Muscle of leg (tissue), 11 donors: Measurements from ENCODE around the gene FADS2. TPM values are rescaled to one million over a fixed set of nuclear protein-coding genes. Genes with fewer than 3 reads are reported as not detected.

ENCODE experiments used
- DNase-seq: peaks from one replicate; pipeline ENCODE4 v3.0.0; 2013
- H3K27ac ChIP-seq: one replicate; pipeline ENCODE4 v1.5.1; 2013; ENCODE audit warnings: mild to moderate bottlenecking, low read length, control low read depth
- H3K27me3 ChIP-seq: one replicate; pipeline ENCODE4 v1.6.1; 2013; ENCODE audit warnings: low read length; ENCODE audit not compliant: control insufficient read depth, insufficient read depth
- H3K36me3 ChIP-seq: one replicate; pipeline ENCODE4 v1.6.1; 2013; ENCODE audit warnings: low read length; ENCODE audit not compliant: control insufficient read depth, insufficient read depth
- H3K4me1 ChIP-seq: one replicate; pipeline ENCODE4 v1.6.1; 2013; ENCODE audit warnings: low read length; ENCODE audit not compliant: control insufficient read depth, insufficient read depth
- H3K4me3 ChIP-seq: one replicate; pipeline ENCODE4 v1.5.1; 2013; ENCODE audit warnings: low read length, control low read depth
- H3K9me3 ChIP-seq: replicated peaks from 2 replicates; pipeline ENCODE4 v1.6.1; 2013; ENCODE audit warnings: low read depth, low read length; ENCODE audit not compliant: control insufficient read depth
- WGBS: methylation state at CpG from one replicate; pipeline ENCODE4 v1.1.5; 2013; ENCODE audit warnings: missing lambda C conversion rate; ENCODE audit not compliant: insufficient coverage; 5-methylcytosine and 5-hydroxymethylcytosine counted together
- polyA plus RNA-seq, 8 donors: library from polyadenylated mRNA; unstranded; fragments of 120-200 nt; gene quantifications; one replicate each; pipeline versions ENCODE4 v1.2.1 to v1.2.3, GENCODE V29; 2013; ENCODE audit warnings: inconsistent platforms in 1 of 8, low replicate concordance in 1 of 8; ENCODE audit not compliant: insufficient read length in 8 of 8, insufficient read depth in 1 of 8
- total RNA-seq: library from RNA; stranded (reverse); fragments of 120-200 nt; gene quantifications from one replicate; pipeline ENCODE4 v1.2.4, GENCODE V29; 2013

The FADS2 gene
- total and polyA plus RNA-seq, 9 donors, result 46.1 to 130 (median 91.4) TPM

DNA sequence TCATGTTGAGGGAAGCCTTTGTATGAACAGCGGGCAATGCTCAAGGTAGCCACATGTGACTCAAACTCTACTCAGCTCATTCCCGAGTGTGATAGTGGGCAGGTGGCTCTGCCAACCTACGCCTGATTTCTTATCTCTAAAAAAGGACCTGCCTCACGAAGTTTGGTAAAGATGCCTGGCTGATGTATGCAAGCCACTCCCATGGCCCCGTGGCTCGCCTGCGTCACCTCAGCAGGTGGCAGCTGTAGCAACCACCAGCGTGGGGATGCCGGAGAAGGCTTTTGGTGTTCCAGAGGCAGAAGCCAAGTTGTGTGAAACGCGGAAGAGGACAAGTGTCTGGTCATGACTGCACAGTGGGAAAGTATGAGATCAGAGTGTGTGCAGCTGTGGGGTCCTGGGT is 5.4 kb downstream of the FADS2 start:
- peaks cover 16% of the 10 kb centered on the region for H3K36me3 ChIP-seq
- H3K4me1 ChIP-seq, result peaks cover 59% of the 10 kb centered on the region
- peak overlapping the region; percentile 31 for H3K27ac ChIP-seq
- H3K27me3 ChIP-seq, result no peaks in the 10 kb centered on the region
- H3K4me3 ChIP-seq, result no peak overlapping the region
- 54% methylated on average over 10 of the region's 11 CpGs for WGBS
- H3K9me3 ChIP-seq, result no peaks in the 10 kb centered on the region
- DNase-seq, result no peak

DNA sequence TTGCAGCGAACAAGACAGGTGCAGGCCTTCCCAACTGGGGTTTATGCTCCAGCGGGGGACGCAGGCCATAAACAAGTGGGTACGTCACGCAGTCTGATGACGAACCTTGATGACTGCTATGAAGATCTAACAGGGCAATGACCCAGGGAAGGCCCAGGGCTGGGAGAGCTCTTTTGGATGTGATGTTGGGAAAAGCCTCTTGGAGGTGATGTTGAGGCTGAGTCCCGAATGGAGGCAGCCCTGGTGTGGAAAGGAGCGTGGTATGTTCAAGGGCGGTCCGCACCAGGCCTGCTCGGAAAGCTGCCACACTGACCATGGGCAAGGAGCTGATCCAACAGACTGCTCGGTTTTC is 5.8 kb downstream of the FADS2 start:
- Histone ChIP-seq H3K36me3 (peaks cover 21% of the 10 kb centered on the region), H3K9me3 (no peaks in the 10 kb centered on the region), H3K4me1 (peaks cover 54% of the 10 kb centered on the region), H3K4me3 (no peak overlapping the region), H3K27ac (peak overlapping the region; percentile 79), H3K27me3 (no peaks in the 10 kb centered on the region)
- WGBS, result 66% methylated on average over 12 of the region's 12 CpGs
- peak; percentile 45 for DNase-seq

DNA sequence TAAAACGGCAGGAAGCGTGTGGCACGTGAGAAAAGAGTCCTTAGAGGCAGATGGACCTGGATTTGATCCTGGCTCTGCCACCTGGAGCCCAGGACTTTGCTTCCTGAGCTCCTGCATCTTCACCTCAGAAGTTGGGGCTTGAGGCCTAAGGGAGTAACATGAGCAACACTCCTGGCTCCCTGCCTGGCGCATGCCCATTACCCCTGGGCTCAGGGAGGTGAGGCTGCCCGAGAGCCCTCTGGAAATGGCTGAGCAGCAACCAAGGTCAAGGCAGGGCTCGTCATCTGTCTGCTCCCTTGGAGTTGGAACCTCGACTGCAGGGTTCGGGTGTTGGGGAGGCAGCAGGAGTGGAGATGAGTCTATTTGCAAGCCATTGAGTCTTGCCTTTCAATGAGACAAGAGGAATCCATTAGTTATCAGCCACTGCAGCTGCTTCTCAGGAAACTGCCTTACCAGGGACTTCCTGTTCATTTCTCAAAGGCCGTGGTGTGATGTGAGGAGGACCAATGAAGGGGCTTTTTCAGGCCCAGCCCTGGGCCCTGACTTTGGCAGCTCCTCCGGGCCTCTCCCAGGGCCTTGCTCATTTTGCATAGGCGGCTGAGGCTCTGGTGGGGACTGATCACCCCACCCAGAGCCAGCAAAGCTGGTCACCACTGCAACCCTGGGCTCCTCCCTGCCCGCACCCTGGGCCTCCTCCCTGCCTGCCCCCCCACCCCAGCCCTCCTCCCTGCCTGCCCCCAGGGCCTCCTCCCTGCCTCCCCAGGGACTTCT is 6.4 kb downstream of the FADS2 start:
- peaks cover 23% of the 10 kb centered on the region for H3K36me3 ChIP-seq
- no peaks in the 10 kb centered on the region for H3K27me3 ChIP-seq
- DNase-seq, result peak; percentile 91
- 41% methylated on average over 9 of the region's 12 CpGs for WGBS
- H3K9me3 ChIP-seq, result no peaks in the 10 kb centered on the region
- H3K4me1 ChIP-seq, result peaks cover 49% of the 10 kb centered on the region
- H3K27ac ChIP-seq, result peak overlapping the region; percentile 79
- H3K4me3 ChIP-seq, result no peak overlapping the region

DNA sequence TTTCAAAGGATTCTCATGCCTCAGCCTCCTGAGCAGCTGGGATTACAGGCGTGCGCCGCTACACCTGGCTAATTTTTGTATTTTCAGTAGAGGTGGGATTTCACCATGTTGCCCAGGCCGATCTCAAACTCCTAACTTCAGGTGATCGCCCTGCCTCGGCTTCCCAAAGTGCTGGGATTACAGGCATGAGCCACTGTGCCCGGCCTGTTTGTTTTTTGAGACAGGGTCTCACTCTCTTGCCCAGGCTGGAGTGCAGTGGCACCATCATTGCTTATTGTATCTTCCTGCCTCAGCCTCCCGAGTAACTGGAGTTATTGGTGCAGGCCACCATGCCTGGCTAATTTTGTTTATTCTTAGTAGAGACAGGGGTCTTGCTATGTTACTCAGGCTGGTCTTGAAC is 8.1 kb downstream of the FADS2 start:
- no peaks in the 10 kb centered on the region for H3K9me3 ChIP-seq
- 98% methylated on average over 5 of the region's 8 CpGs for WGBS
- peaks cover 41% of the 10 kb centered on the region for H3K36me3 ChIP-seq
- no peak overlapping the region for H3K27ac ChIP-seq
- no peak for DNase-seq
- H3K27me3 ChIP-seq, result no peaks in the 10 kb centered on the region
- H3K4me1 ChIP-seq, result peaks cover 39% of the 10 kb centered on the region
- no peak overlapping the region for H3K4me3 ChIP-seq

DNA sequence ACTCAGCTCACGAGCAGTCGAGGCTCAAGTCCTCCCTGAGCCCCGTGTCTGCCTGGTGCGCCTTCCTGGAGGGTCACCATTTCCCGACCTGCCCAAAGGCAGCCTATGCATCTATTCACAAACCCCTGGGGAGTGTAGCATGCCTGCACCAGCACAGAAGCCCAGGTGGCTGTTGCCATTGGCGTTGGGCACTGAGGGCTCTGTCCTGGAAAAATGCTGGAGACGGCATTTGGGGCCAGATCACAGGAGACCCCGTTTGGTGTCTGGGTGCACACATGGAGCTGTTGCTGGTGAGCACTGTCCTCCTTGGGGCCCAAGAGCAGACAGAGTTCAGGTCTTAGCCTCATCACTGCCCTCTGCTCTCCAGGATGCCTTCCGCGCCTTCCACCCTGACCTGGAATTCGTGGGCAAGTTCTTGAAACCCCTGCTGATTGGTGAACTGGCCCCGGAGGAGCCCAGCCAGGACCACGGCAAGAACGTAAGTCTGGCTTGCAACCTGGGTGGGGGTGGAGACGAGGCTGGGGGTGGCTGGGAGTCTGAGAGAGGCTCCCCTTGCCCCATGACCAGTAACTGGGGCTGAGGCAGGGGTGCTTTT is 9.4 kb downstream of the FADS2 start:
- no peak overlapping the region for H3K27ac ChIP-seq
- H3K27me3 ChIP-seq, result no peaks in the 10 kb centered on the region
- H3K9me3 ChIP-seq, result no peaks in the 10 kb centered on the region
- WGBS, result 86% methylated on average over 14 of the region's 15 CpGs
- DNase-seq, result no peak
- no peak overlapping the region for H3K4me3 ChIP-seq
- H3K36me3 ChIP-seq, result peaks cover 50% of the 10 kb centered on the region
- peaks cover 28% of the 10 kb centered on the region for H3K4me1 ChIP-seq

DNA sequence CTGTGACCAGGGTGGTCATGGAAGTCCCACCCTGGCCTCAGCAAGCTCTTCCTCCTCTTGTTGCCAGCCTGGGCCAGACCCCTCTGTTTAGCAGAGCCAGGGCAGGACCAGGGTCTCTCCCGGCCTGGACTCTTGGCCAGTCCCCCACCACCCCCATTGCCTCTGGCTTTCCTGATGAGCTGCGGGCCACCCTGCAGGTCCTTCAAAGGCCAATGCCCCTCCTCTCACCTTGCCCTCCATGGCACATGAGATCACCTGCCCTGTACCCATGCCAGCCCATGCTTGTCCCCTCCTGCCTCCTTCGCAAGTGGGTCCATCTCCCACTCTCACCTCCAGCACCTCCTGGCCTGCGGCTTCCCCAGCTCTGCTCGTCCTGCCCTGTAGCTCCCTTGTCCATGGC is 10.4 kb downstream of the FADS2 start:
- Histone ChIP-seq H3K4me3 (no peak overlapping the region), H3K9me3 (no peaks in the 10 kb centered on the region), H3K4me1 (peaks cover 18% of the 10 kb centered on the region), H3K36me3 (peaks cover 59% of the 10 kb centered on the region), H3K27me3 (no peaks in the 10 kb centered on the region), H3K27ac (no peak overlapping the region)
- WGBS, result 92% methylated on average over 5 of the region's 5 CpGs
- DNase-seq, result no peak

DNA sequence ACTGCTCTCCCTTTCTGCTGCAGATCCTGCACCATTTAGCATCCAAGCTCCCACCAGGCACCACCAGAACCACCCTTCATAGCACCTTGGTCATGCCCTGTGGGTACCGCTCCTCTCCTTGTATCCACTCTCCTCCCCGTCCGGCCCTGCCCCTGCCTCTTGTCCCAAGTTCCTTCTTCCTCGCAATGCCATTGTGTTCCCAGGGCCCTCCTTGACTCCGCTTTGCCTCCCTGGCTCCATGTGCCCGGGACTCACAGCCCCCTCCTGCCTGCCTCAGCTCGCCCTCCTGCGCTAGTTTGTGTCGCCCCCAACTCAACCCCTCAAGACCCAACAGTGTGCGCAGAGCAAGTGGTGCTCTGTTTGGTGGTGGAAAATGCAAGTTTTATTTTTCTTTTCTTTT is 10.8 kb downstream of the FADS2 start:
- Histone ChIP-seq H3K36me3 (peaks cover 59% of the 10 kb centered on the region), H3K4me1 (peaks cover 14% of the 10 kb centered on the region), H3K27ac (no peak overlapping the region), H3K27me3 (no peaks in the 10 kb centered on the region), H3K9me3 (no peaks in the 10 kb centered on the region), H3K4me3 (no peak overlapping the region)
- WGBS, result 97% methylated on average over 6 of the region's 10 CpGs
- no peak for DNase-seq

DNA sequence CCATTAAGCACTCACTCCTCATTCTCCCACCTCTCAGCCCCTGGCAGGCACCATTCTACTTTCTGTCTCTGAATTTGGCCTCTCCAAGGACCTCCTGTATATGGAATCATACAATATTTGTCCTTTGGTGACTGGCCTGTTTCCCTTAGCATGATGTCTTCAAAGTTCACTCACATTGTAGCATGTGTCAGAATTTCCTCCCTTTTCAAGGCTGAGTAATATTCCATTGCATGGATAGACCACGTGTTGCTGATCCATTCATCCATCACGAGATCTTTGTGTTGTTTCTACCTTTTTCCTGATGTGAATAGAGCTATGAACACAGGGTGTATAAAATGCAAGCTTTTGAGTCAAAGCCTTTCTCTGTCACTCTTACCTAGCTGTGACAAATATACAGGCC is 11.6 kb downstream of the FADS2 start:
- H3K4me1 ChIP-seq, result peaks cover 6% of the 10 kb centered on the region
- no peak overlapping the region for H3K27ac ChIP-seq
- DNase-seq, result no peak
- H3K27me3 ChIP-seq, result no peaks in the 10 kb centered on the region
- no CpG with 5 or more reads among the region's 2 CpGs for WGBS
- peaks cover 59% of the 10 kb centered on the region for H3K36me3 ChIP-seq
- H3K9me3 ChIP-seq, result no peaks in the 10 kb centered on the region
- no peak overlapping the region for H3K4me3 ChIP-seq

DNA sequence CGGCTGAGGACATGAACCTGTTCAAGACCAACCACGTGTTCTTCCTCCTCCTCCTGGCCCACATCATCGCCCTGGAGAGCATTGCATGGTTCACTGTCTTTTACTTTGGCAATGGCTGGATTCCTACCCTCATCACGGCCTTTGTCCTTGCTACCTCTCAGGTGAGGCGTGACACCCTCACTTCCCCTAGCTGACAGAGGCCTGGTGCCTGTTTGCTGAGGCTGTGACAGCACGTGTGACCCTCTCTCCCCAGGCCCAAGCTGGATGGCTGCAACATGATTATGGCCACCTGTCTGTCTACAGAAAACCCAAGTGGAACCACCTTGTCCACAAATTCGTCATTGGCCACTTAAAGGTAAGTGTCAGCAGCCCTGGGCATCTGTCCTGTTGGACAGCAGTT is 12.3 kb downstream of the FADS2 start:
- Histone ChIP-seq H3K4me1 (peaks cover 4% of the 10 kb centered on the region), H3K9me3 (no peaks in the 10 kb centered on the region), H3K27me3 (no peaks in the 10 kb centered on the region), H3K4me3 (no peak overlapping the region), H3K27ac (no peak overlapping the region), H3K36me3 (peaks cover 64% of the 10 kb centered on the region)
- 89% methylated on average over 7 of the region's 7 CpGs for WGBS
- DNase-seq, result no peak

DNA sequence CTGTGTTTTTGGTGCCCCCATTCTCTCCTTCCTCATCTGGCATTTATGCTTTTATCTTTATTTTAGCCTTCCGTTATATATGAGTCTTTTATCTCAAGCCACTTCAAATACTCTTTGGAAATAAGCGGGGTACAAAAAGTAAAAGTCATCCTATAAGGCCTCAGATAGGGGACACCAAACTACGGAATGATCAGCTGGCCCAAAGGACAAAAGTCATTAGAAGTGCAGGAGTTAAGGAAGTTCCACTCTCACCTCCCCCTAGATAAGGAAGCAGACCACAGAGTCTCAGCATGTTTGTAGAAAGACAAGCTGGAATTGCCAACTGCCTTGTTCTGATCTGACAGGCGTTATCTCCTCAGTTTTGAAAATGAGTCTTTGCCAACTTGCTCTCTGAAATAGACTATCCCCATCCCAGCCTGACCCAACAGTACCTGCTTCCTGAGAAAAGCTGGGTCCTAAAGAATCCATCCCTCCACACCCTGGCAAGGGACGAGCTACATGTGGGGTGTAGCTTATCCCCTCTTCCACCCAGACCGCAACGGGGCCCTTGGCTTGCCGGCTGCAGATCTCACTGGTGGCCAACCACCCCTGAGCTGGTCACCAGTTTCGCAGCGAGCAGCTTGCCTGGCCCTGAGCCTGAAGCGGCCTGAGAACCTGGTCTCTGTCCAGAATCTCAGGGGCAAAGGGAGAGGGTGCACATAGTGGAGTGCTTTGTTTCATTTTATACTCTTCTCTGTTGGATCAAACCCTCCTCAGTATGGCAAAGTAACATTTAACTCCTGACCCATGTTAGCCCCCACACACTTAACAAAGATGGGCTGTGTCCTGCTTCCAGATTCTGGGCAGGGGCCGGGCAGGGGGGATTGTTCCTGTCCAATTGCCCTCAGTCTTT is 13.8 kb downstream of the FADS2 start:
- 80% methylated on average over 6 of the region's 12 CpGs for WGBS
- no peak for DNase-seq

More for the DNA sequence above, 13.8 kb downstream of the FADS2 start:
- H3K4me3 ChIP-seq, result no peak overlapping the region
- H3K27ac ChIP-seq, result no peak overlapping the region
- H3K9me3 ChIP-seq, result no peaks in the 10 kb centered on the region
- peaks cover 13% of the 10 kb centered on the region for H3K4me1 ChIP-seq
- H3K36me3 ChIP-seq, result peaks cover 64% of the 10 kb centered on the region
- no peaks in the 10 kb centered on the region for H3K27me3 ChIP-seq
